Chondrocyte (in vitro differentiated cells): ENCODE data around the gene VIL1. TPM values are rescaled to one million over a fixed set of nuclear protein-coding genes. Genes with fewer than 3 reads are reported as not detected.

Experiments
- DNase-seq: peaks from one replicate; pipeline ENCODE4 v3.0.0; 2021; ENCODE audit warnings: mixed read lengths, low spot score
- H3K27ac Mint-ChIP-seq: one replicate; pipeline ENCODE4 v1.8.0; 2021; ENCODE audit warnings: mild to moderate bottlenecking, moderate library complexity, mixed read lengths; ENCODE audit not compliant: unreplicated experiment
- H3K27me3 Mint-ChIP-seq: 2 replicates; pipeline ENCODE4 v1.8.0; 2021; ENCODE audit warnings: low read depth, mixed read lengths
- H3K36me3 Mint-ChIP-seq: 2 replicates; pipeline ENCODE4 v1.8.0; 2021; ENCODE audit warnings: low read depth, mixed read lengths
- H3K4me1 Mint-ChIP-seq: 2 replicates; pipeline ENCODE4 v1.8.0; 2021; ENCODE audit warnings: low read depth, mild to moderate bottlenecking, mixed read lengths
- H3K4me3 Mint-ChIP-seq: one replicate; pipeline ENCODE4 v1.8.0; 2021; ENCODE audit warnings: mild to moderate bottlenecking, moderate library complexity, mixed read lengths; ENCODE audit not compliant: unreplicated experiment
- H3K9me3 Mint-ChIP-seq: 2 replicates; pipeline ENCODE4 v1.8.0; 2021; ENCODE audit warnings: low read depth, mixed read lengths
- total RNA-seq: library from RNA; stranded (reverse); gene quantifications from 3 replicates; pipeline ENCODE4 v1.2.1, GENCODE V29; 2021
- TF ChIP-seq, protein P1 (sequence below): fragments of 200-600 bp; sonication (generic); IDR thresholded peaks from 2 replicates; pipeline ENCODE4 v1.5.0; 2021; ENCODE audit warnings: antibody characterized with exemption, mild to moderate bottlenecking, moderate library complexity

Gene VIL1
- total RNA-seq, 1 donor from 2014 or later, result not detected

DNA sequence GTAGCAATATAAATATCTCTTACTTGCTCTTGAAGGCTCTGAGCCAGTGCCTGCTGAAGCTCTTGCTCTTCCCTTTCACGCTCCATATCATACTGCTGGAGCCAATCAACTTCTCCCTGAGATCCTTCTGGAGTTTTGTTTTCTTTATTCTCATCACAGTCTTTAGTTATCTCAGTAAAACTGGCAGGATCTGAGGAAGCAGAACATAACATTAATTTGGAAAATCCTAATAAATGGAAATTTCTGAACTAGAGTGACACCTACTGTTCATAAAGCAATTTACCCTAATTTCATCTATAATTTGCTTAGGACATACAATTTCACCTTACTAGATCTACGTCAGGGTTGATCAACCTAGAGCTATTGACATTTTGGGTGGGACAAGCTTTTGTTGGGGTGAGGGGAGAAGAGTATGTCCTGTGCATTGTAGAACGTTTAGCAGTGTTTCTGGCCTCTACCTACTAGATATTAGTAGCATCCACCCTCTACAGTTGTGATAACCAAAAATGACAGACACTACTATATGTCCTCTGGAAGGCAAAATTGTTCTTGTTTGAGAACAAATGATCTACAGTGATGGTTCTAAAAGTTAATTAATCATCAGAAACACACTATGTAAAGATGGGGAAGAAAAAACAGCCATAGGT lies 47.2 kb downstream of the VIL1 start:
- DNase-seq, result no peak
- no peaks in the 10 kb centered on the region for H3K4me1 Mint-ChIP-seq
- H3K4me3 Mint-ChIP-seq, result no peak overlapping the region
- H3K27ac Mint-ChIP-seq, result no peak overlapping the region
- H3K36me3 Mint-ChIP-seq, result peaks cover 7% of the 10 kb centered on the region
- H3K9me3 Mint-ChIP-seq, result no peaks in the 10 kb centered on the region
- TF ChIP-seq, protein P1, sequence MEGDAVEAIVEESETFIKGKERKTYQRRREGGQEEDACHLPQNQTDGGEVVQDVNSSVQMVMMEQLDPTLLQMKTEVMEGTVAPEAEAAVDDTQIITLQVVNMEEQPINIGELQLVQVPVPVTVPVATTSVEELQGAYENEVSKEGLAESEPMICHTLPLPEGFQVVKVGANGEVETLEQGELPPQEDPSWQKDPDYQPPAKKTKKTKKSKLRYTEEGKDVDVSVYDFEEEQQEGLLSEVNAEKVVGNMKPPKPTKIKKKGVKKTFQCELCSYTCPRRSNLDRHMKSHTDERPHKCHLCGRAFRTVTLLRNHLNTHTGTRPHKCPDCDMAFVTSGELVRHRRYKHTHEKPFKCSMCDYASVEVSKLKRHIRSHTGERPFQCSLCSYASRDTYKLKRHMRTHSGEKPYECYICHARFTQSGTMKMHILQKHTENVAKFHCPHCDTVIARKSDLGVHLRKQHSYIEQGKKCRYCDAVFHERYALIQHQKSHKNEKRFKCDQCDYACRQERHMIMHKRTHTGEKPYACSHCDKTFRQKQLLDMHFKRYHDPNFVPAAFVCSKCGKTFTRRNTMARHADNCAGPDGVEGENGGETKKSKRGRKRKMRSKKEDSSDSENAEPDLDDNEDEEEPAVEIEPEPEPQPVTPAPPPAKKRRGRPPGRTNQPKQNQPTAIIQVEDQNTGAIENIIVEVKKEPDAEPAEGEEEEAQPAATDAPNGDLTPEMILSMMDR, result peak; percentile 85
- no peaks in the 10 kb centered on the region for H3K27me3 Mint-ChIP-seq

DNA sequence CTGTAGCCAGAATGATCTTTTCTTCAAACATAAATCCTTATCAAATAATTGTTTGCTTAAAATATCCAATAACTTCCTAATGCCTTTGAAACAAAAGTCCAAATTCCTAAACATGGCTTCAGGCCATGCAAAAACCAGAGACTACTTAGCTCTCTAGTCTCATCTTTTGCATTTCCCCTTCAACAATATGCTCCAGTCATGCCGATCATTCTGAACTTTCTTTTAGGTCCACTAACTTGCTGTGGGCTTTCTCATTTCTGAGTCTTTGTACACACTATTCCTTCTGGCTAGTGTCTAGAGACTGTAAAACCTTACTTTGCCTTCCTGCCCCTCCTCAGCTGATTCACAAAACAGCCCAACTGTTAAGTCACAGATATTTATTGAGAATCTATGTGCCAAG lies 51.5 kb downstream of the VIL1 start:
- Mint-ChIP-seq H3K4me1 (no peaks in the 10 kb centered on the region), H3K27ac (no peak overlapping the region), H3K36me3 (peaks cover 8% of the 10 kb centered on the region), H3K27me3 (no peaks in the 10 kb centered on the region), H3K4me3 (no peak overlapping the region), H3K9me3 (no peaks in the 10 kb centered on the region)
- no peak for DNase-seq
- TF ChIP-seq, protein P1, result no peak

DNA sequence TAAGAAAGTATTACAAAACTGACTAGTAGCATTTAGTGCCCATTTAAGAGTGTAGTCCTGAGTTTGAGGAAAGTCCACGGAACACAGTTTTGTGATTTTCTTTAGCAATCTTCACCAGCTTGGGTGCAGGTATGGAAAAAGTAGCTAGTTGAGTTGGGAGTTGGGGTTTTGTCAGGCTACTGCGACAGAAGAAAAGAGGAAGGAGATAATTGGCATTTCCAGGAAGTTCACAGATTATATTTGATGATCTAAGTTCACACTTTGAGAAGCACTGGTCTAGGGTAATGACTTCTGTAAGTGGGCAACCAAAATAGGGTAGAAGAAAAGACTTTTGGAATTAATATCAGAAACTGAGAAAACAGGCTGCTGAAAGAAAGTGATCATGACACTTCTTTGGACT lies 52.1 kb downstream of the VIL1 start:
- TF ChIP-seq, protein P1, result no peak
- Mint-ChIP-seq H3K9me3 (no peaks in the 10 kb centered on the region), H3K4me1 (no peaks in the 10 kb centered on the region), H3K36me3 (peaks cover 8% of the 10 kb centered on the region), H3K4me3 (no peak overlapping the region), H3K27me3 (no peaks in the 10 kb centered on the region), H3K27ac (no peak overlapping the region)
- DNase-seq, result no peak

DNA sequence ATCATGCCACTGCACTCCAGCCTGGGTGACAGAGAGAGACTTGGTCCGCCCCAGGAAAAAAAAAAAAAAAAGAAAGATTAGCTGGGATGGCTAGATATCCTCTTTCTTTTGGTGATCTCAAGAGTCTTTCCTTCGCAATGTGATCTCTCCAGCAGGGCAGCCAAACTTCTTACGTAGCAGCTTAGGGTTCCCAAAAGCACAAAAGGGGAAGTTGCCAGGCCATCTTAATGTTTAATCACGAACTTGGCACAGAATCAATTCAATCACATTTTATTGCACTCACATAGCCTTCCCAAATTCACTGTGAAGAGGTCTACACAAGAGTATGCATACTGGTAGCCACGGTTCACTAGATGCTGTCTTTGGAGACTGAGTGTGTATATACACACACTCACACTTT lies 53.1 kb downstream of the VIL1 start:
- TF ChIP-seq, protein P1, result no peak
- Mint-ChIP-seq H3K4me1 (no peaks in the 10 kb centered on the region), H3K36me3 (peaks cover 8% of the 10 kb centered on the region), H3K27me3 (no peaks in the 10 kb centered on the region), H3K4me3 (no peak overlapping the region), H3K9me3 (no peaks in the 10 kb centered on the region), H3K27ac (no peak overlapping the region)
- no peak for DNase-seq

DNA sequence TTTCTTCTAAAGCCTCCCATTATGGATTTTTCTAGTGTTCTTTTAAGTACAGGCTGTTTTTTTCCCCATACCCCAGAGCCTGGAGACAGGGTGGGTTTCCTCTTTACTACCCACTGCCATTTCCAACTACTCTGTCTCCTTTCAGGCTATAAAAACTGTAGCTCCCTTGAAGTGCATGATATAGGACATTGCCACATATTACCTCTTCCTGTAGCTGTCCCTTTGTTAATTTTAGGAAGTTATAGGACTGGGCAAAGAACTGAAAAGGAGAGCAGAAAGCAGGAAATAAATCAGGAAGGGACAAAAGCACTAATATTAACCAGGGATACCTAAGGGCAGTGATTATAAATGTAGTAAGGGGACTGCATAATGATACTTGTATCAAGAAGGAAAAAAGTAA lies 54.1 kb downstream of the VIL1 start:
- H3K27ac Mint-ChIP-seq, result no peak overlapping the region
- H3K27me3 Mint-ChIP-seq, result no peaks in the 10 kb centered on the region
- no peaks in the 10 kb centered on the region for H3K4me1 Mint-ChIP-seq
- peaks cover 8% of the 10 kb centered on the region for H3K36me3 Mint-ChIP-seq
- DNase-seq, result no peak
- TF ChIP-seq, protein P1, result no peak
- H3K4me3 Mint-ChIP-seq, result no peak overlapping the region
- H3K9me3 Mint-ChIP-seq, result no peaks in the 10 kb centered on the region
